ENCODE results near the gene TNFRSF1B. TPM values are rescaled to one million over a fixed set of nuclear protein-coding genes. Genes with fewer than 3 reads are reported as not detected.

The TNFRSF1B gene
- total RNA-seq, 1 donor from 2014 or later, result 3.3 TPM

GRCh38 chr1:12249181-12249580, 82.4 kb downstream of the TNFRSF1B start:
- H3K27ac Mint-ChIP-seq, result no peak overlapping the region
- no peak for TF ChIP-seq CTCF (conservative IDR thresholded peaks at IDR 0.05)
- peaks cover 12% of the 10 kb centered on the region for H3K4me1 Mint-ChIP-seq (ENCODE audit: unreplicated experiment)
- H3K27me3 Mint-ChIP-seq, result no peaks in the 10 kb centered on the region
- no peaks in the 10 kb centered on the region for H3K9me3 Mint-ChIP-seq
- peaks cover 28% of the 10 kb centered on the region for H3K36me3 Mint-ChIP-seq
- no peak overlapping the region for H3K4me3 Mint-ChIP-seq
- no peak for DNase-seq (ENCODE audit: extremely low spot score, unreplicated experiment)

GRCh38 chr1:12249748-12250147, 83.0 kb downstream of the TNFRSF1B start:
- peaks cover 12% of the 10 kb centered on the region for H3K4me1 Mint-ChIP-seq (ENCODE audit: unreplicated experiment)
- peaks cover 24% of the 10 kb centered on the region for H3K36me3 Mint-ChIP-seq
- H3K9me3 Mint-ChIP-seq, result no peaks in the 10 kb centered on the region
- no peak for TF ChIP-seq CTCF (conservative IDR thresholded peaks at IDR 0.05)
- no peak overlapping the region for H3K4me3 Mint-ChIP-seq
- no peaks in the 10 kb centered on the region for H3K27me3 Mint-ChIP-seq
- no peak for DNase-seq (ENCODE audit: extremely low spot score, unreplicated experiment)
- H3K27ac Mint-ChIP-seq, result no peak overlapping the region

GRCh38 chr1:12251442-12251841, 84.7 kb downstream of the TNFRSF1B start:
- Mint-ChIP-seq H3K27ac (no peak overlapping the region), H3K27me3 (no peaks in the 10 kb centered on the region), H3K9me3 (no peaks in the 10 kb centered on the region), H3K4me3 (no peak overlapping the region), H3K36me3 (peaks cover 15% of the 10 kb centered on the region), H3K4me1 (ENCODE audit: unreplicated experiment) (peaks cover 6% of the 10 kb centered on the region)
- no peak for TF ChIP-seq CTCF (conservative IDR thresholded peaks at IDR 0.05)
- DNase-seq (ENCODE audit: extremely low spot score, unreplicated experiment), result no peak

GRCh38 chr1:12255913-12256312, 89.1 kb downstream of the TNFRSF1B start:
- TF ChIP-seq CTCF (conservative IDR thresholded peaks at IDR 0.05), result no peak
- DNase-seq (ENCODE audit: extremely low spot score, unreplicated experiment), result no peak
- peaks cover 6% of the 10 kb centered on the region for H3K4me1 Mint-ChIP-seq (ENCODE audit: unreplicated experiment)
- H3K36me3 Mint-ChIP-seq, result peaks cover 20% of the 10 kb centered on the region
- H3K27ac Mint-ChIP-seq, result no peak overlapping the region
- no peaks in the 10 kb centered on the region for H3K27me3 Mint-ChIP-seq
- H3K9me3 Mint-ChIP-seq, result no peaks in the 10 kb centered on the region
- H3K4me3 Mint-ChIP-seq, result no peak overlapping the region

GRCh38 chr1:12258272-12258671, 91.5 kb downstream of the TNFRSF1B start:
- Mint-ChIP-seq H3K36me3 (peaks cover 23% of the 10 kb centered on the region), H3K27me3 (no peaks in the 10 kb centered on the region), H3K9me3 (no peaks in the 10 kb centered on the region), H3K4me1 (ENCODE audit: unreplicated experiment) (no peaks in the 10 kb centered on the region), H3K4me3 (no peak overlapping the region), H3K27ac (no peak overlapping the region)
- TF ChIP-seq CTCF (conservative IDR thresholded peaks at IDR 0.05), result no peak
- DNase-seq (ENCODE audit: extremely low spot score, unreplicated experiment), result no peak

Small RNAs within 50 kb of the gene (microRNA-seq; reads per million reads assigned to microRNA genes)
- gene MIR4632 (not detected), gene MIR7846 (not detected)

Other genes with a start within 250 kb of the TNFRSF1B start
- gene KIAA2013, start 240.6 kb upstream of the TNFRSF1B start, total RNA-seq (ENCODE audit: low replicate concordance), result 39.5 and 50.3 TPM in 2 replicates
- gene PLOD1, start 232.3 kb upstream of the TNFRSF1B start, total RNA-seq (ENCODE audit: low replicate concordance), result 81.8 and 110 TPM in 2 replicates
- 71.4 and 72.3 TPM in 2 replicates for gene MFN2, start 186.5 kb upstream of the TNFRSF1B start, total RNA-seq (ENCODE audit: low replicate concordance)
- gene MIIP, start 147.5 kb upstream of the TNFRSF1B start, total RNA-seq (ENCODE audit: low replicate concordance), result 24.0 and 37.6 TPM in 2 replicates
- 0.07 and 0.14 TPM in 2 replicates for gene TNFRSF8, start 103.7 kb upstream of the TNFRSF1B start, total RNA-seq (ENCODE audit: low replicate concordance)
- gene VPS13D, start 63.0 kb downstream of the TNFRSF1B start, total RNA-seq (ENCODE audit: low replicate concordance), result 43.4 and 49.0 TPM in 2 replicates

Data from type B pancreatic cell (in vitro differentiated cells).